ENCODE measurements around the gene SMOC2. TPM values are rescaled to one million over a fixed set of nuclear protein-coding genes. Genes with fewer than 3 reads are reported as not detected.
A peak's percentile ranks its signal among the peaks of the same experiment; 100 is the strongest.

Gene SMOC2
- total RNA-seq, 6 experiments from 2014 or later = 0.42 to 3.5 (median 1.2) TPM

DNA sequence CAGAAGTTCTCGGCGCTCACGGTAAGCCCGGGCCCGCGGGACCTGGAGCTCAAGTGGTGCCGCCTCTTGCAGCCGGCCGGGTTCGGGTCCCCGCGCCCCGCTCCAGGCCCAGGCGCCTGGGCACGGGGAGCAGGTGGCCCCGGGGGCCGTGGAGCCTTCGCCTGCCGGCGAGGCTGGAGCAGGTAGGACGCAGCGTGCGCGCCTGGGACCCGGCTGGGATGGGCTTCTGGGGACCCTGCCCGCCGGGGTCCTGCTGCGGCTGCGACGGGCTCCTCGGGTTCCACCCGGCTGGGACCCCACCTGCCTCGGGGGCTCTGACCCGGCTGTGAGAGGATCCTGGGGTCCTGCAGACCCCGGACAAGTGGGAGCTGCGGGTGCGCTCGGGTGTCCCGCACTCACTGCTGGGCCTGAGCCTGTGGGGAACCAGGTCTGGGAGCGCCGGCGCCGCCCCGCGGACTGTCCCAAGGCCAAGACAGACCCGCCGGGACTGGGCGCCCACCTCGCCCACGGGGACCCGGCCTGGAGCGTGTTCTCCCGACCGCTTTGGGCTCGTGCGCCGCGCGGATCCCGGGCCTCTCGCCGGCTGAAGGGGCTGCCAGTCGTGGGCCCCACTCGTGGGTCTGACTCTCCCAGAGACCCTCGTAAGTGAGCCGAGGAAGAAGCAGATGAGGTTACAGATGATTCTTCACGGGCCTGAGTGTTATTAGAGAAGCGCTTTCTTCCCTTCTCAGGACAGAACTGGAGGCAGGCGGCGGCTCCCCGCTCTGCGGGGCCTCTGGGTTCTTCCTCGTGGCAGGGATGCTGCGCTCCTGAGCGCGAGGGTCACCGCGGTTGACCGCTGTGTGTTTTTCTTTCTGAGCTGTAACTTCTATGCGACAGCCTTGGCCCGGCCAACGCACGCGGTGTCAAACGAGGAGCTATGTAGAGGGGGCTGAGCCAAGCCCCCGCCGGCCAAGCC is 729 bp downstream of the SMOC2 start:
- DNase-seq = no peak
- TF ChIP-seq POLR2A (IDR thresholded peaks at IDR 0.05) = no peak
- TF ChIP-seq, protein P1, sequence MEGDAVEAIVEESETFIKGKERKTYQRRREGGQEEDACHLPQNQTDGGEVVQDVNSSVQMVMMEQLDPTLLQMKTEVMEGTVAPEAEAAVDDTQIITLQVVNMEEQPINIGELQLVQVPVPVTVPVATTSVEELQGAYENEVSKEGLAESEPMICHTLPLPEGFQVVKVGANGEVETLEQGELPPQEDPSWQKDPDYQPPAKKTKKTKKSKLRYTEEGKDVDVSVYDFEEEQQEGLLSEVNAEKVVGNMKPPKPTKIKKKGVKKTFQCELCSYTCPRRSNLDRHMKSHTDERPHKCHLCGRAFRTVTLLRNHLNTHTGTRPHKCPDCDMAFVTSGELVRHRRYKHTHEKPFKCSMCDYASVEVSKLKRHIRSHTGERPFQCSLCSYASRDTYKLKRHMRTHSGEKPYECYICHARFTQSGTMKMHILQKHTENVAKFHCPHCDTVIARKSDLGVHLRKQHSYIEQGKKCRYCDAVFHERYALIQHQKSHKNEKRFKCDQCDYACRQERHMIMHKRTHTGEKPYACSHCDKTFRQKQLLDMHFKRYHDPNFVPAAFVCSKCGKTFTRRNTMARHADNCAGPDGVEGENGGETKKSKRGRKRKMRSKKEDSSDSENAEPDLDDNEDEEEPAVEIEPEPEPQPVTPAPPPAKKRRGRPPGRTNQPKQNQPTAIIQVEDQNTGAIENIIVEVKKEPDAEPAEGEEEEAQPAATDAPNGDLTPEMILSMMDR (IDR thresholded peaks at IDR 0.05) = no peak
- H3K27me3 ChIP-seq = peaks cover 0 to 16% of the 10 kb centered on the region in 2 donors
- ATAC-seq = peak in 1 of 4 donors; percentile 42
- intact Hi-C loops (cut with DNase I) = no loop called here
- H3K4me3 ChIP-seq = peak overlapping the region in 1 of 3 donors; percentile 16
- no peaks in the 10 kb centered on the region for H3K9me3 ChIP-seq
- peaks cover 0 to 12% (median 0%) of the 10 kb centered on the region in 4 donors for H3K4me1 ChIP-seq
- H3K27ac ChIP-seq = no peak overlapping the region
- no peaks in the 10 kb centered on the region for H3K36me3 ChIP-seq
- WGBS (ENCODE audit: insufficient coverage, low coverage, low lambda C conversion rate, missing lambda C conversion rate) = 7% methylated on average over 21 of the region's 87 CpGs

DNA sequence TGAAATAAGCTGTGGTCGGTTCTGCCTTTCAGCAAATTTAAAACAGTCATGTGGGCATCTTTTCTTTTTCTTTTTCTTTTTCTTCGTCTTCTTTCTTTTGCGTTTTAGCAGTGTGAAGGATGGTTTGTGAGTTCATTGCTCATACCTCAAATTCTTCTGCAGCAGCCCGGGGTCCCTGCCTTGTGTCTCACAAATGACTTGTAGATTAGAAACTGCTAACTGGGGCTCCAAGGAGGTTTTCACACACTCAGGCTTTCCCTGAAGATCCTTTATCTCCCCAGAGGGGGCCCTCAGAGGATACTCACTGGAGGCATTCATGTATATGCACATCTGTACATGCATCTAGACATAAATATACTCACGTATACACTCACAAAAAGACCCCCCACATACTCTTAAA is 1.7 kb downstream of the SMOC2 start:
- no peak overlapping the region for H3K4me3 ChIP-seq
- intact Hi-C loops (cut with DNase I) = no loop called here
- no peaks in the 10 kb centered on the region for H3K9me3 ChIP-seq
- H3K27ac ChIP-seq = no peak overlapping the region
- ATAC-seq (no peak), DNase-seq (no peak)
- H3K36me3 ChIP-seq = no peaks in the 10 kb centered on the region
- 15% methylated on average over 5 of the region's 5 CpGs for WGBS (ENCODE audit: insufficient coverage, low coverage, low lambda C conversion rate, missing lambda C conversion rate)
- no peak for TF ChIP-seq POLR2A (IDR thresholded peaks at IDR 0.05)
- TF ChIP-seq, protein P1 (IDR thresholded peaks at IDR 0.05) = no peak
- peaks cover 0 to 12% (median 0%) of the 10 kb centered on the region in 4 donors for H3K4me1 ChIP-seq
- H3K27me3 ChIP-seq = peaks cover 0 to 16% of the 10 kb centered on the region in 2 donors

DNA sequence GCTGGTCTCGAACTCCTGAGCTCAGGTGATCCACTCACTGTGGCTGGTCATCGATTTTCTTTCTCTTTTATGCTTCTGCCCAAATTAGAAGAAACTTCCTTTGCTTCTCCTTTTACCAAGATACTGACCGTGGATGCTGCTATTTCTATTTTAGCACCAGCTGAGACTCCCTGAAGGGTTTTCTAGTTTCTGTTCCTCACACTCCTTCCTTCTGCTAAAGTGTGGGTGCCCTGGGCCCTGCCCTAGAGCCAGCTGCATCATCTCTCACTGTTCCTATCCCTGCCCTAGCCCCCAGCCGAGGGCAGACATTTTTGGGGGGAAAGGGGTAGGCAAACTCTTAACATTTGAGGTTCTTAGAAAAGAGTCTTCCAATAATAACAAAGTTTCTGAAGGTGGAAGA is 6.3 kb downstream of the SMOC2 start:
- intact Hi-C loops (cut with DNase I) = no loop called here
- DNase-seq (no peak), ATAC-seq (no peak)
- peaks cover 0 to 3% of the 10 kb centered on the region in 2 donors for H3K27me3 ChIP-seq
- 49% methylated on average over 4 of the region's 4 CpGs for WGBS (ENCODE audit: insufficient coverage, low coverage, low lambda C conversion rate, missing lambda C conversion rate)
- no peak overlapping the region for H3K4me3 ChIP-seq
- H3K27ac ChIP-seq = no peak overlapping the region
- no peaks in the 10 kb centered on the region for H3K36me3 ChIP-seq
- TF ChIP-seq POLR2A (IDR thresholded peaks at IDR 0.05) = no peak
- TF ChIP-seq, protein P1 (IDR thresholded peaks at IDR 0.05) = no peak
- H3K9me3 ChIP-seq = no peaks in the 10 kb centered on the region
- no peaks in the 10 kb centered on the region for H3K4me1 ChIP-seq

DNA sequence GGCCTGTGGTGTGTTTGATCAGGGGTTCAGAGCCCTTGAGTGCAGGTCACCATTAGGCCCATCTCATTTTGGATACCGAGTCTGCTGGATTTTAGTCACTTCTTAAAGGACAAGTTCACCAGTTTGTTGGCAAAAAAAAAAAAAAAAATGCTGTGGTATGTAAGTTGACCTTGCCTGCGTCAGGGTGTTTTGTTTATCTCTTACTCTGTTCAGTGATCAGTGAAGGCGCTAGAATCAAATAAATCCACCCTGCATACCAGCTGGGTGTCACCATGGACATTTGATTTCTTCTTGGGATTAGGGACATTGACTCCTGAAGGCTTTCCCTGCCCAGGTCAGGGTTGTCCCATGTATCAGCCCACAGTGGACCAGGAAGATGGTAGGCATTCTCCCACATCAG is 6.7 kb downstream of the SMOC2 start:
- 64% methylated on average over 3 of the region's 3 CpGs for WGBS (ENCODE audit: insufficient coverage, low coverage, low lambda C conversion rate, missing lambda C conversion rate)
- Histone ChIP-seq H3K4me3 (no peak overlapping the region), H3K9me3 (no peaks in the 10 kb centered on the region), H3K27me3 (no peaks in the 10 kb centered on the region), H3K36me3 (no peaks in the 10 kb centered on the region), H3K4me1 (no peaks in the 10 kb centered on the region), H3K27ac (no peak overlapping the region)
- no peak for TF ChIP-seq POLR2A (IDR thresholded peaks at IDR 0.05)
- TF ChIP-seq, protein P1 (IDR thresholded peaks at IDR 0.05) = no peak
- DNase-seq (no peak), ATAC-seq (no peak)
- intact Hi-C loops (cut with DNase I) = no loop called here
